HG03457 (cell line): ENCODE results near the gene NGFR.

Experiments
- ATAC-seq: cut with Tn5 transposase; IDR thresholded peaks from one replicate; pipeline ENCODE4 v1.9.1; 2021; ENCODE audit warnings: moderate number of reproducible peaks; ENCODE audit not compliant: unreplicated experiment

Gene NGFR

GRCh38 chr17:49514071-49514721 is 19.1 kb downstream of the NGFR start:
- no peak for ATAC-seq

GRCh38 chr17:49515196-49515770 is 20.2 kb downstream of the NGFR start:
- peak; percentile 71 for ATAC-seq

GRCh38 chr17:49516180-49516579 is 21.1 kb downstream of the NGFR start:
- no peak for ATAC-seq

GRCh38 chr17:49518346-49519078 is 23.4 kb downstream of the NGFR start:
- ATAC-seq: no peak

- ATAC-seq: no peak
These were observed 24.7 kb downstream of the NGFR start for GRCh38 chr17:49519781-49520180.

GRCh38 chr17:49520386-49521087 is 25.4 kb downstream of the NGFR start:
- no peak for ATAC-seq

GRCh38 chr17:49521088-49521450 is 26.0 kb downstream of the NGFR start:
- ATAC-seq: no peak

GRCh38 chr17:49521471-49522356 is 26.6 kb downstream of the NGFR start:
- no peak for ATAC-seq

- no peak for ATAC-seq
These were observed 27.3 kb downstream of the NGFR start for GRCh38 chr17:49522357-49522890.

GRCh38 chr17:49523196-49523595 is 28.1 kb downstream of the NGFR start:
- no peak for ATAC-seq

- no peak for ATAC-seq
These were observed 28.8 kb downstream of the NGFR start for GRCh38 chr17:49523706-49524472.

GRCh38 chr17:49524473-49525359 is 29.6 kb downstream of the NGFR start:
- no peak for ATAC-seq

GRCh38 chr17:49525831-49526741 is 31.0 kb downstream of the NGFR start:
- no peak for ATAC-seq

- no peak for ATAC-seq
These were observed 33.0 kb downstream of the NGFR start for GRCh38 chr17:49527927-49528651.

- ATAC-seq: no peak
These were observed 33.9 kb downstream of the NGFR start for GRCh38 chr17:49528966-49529365.

- ATAC-seq: no peak
These were observed 35.0 kb downstream of the NGFR start for GRCh38 chr17:49530118-49530517.

GRCh38 chr17:49543860-49544259 is 48.8 kb downstream of the NGFR start:
- ATAC-seq: no peak
